ENCODE measurements around the gene PNRC2.
"Not testable (repeated sequence)": the region's sequence is repeated elsewhere in the genome, so short reads cannot be mapped to it uniquely, and the experiment has no call there.

The PNRC2 gene

DNA sequence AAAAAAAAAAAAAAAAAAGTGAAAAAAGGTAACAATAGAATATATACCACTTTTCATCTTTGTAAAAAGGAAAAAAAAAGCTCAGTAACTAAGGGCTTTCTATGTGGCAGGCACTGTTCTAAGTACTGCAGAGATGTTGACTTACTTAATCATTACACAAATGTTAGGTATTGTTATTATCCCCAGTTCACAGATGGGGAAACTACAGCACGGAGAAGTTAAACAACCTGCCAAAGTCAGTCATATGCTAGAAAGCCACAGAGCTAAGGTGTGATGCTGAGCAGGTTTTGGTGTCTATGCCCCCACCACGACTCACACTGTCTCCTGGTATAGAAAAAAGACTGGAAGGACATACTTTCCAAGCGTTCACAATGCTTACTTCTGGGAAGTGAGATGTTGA is 6.6 kb upstream of the PNRC2 start:
- no peak for DNase-seq (ENCODE audit: low spot score)

DNA sequence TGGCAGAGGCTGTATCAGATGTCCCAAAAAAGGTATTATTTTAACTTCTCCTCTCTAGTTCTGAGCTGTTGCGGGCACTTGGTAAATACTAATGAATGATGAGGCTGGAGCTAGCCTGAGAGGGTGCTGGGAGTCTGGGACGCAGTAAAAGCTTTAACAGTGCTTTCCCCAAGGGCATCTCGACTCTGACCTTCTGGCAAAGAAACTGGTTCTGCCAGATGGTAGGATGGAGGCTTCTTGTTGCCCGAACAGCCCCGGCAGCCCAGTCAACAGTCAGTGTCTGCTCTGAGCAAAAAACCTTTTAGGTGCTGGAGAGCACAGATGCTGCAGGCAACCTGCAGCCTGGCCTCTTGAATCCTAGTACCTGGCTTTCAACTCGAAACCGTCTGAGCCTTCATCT is 2.5 kb upstream of the PNRC2 start:
- no peak for DNase-seq (ENCODE audit: low spot score)

GRCh38 chr1:23958040-23958809 is 1.4 kb upstream of the PNRC2 start:
- not testable (repeated sequence) for DNase-seq (ENCODE audit: low spot score)

DNA sequence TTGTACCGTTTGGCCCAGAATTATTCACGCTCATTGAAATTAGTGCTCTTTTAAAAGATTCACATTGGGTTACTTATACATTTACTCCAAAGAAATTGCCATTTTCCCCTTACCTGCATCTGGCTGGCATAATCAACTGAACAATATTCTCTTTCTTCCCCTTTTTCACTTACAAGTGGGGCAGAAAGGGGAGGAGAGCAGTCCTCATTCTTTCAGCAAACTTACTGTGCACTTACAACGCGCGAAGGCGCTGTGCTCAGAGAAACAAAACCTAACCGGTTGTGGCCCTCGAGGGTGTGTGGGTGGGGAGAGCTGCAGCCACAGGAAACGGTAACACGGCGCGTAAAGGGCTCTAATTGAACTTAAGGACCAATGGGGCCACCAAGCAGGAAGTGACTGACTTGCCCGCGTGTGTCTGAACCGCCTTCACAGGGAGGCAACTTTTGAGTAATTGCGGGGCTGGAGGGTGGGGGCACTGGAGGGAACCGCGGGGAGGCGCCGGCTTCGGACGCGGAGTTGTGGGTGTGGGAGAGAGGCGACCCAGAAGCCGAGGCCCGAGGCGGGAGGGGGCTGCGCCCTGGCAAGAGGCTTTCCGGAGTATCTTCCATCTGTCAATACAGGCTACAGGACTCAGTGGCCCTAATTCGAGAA is 693 bp upstream of the PNRC2 start:
- DNase-seq (ENCODE audit: low spot score): peak; percentile 98

GRCh38 chr1:23960291-23961020 is 828 bp downstream of the PNRC2 start:
- peak; percentile 42 for DNase-seq (ENCODE audit: low spot score)

DNA sequence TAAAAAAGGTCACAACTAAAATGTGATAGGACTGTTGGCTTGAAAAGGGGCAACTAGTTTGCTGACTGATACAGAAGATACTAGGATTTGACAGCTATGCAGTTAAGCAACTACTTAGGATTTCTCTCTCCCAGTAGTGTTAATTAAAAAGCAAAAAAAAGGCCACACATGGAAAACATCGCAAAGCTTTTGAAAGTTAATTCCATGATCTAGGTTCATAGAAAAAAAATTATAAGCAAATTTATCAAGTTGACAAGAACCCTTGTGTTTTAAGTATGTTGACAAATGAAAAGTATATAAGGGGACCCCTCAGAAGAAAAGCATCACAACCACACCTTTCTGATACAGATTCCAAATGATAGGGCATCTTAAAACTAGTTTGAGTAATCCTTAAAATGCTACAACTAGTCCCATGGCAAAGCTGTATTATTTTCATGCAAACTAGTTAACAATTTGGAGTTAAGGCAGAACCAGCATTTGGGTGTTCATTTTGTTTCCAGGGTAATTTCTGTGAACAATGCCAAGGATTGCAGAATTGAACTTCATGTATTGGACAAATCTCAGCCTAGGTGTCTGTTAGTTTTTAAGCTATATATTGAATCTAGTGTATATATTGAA is 4.1 kb downstream of the PNRC2 start:
- DNase-seq (ENCODE audit: low spot score): no peak

DNA sequence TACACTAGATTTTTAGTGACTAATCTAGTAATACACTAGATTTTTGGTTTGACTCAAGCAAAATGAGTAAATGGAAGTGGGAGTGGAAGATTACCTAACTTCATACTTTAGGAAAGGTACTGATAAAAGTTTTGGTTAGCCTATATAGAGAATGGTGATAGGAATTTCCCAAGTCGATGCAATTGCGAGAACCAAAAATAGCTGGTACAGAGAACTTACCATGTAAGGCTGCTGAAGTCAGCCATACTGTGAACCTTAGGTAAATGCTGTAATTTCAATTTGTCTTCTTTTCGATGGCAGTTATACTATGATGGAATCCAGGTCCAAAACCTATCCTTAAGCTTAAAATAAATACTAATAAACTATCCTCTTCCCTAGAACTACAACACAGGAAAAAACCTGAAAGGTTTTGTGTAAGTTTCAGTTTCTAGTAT is 4.6 kb downstream of the PNRC2 start:
- DNase-seq (ENCODE audit: low spot score): no peak

GRCh38 chr1:23964790-23965740 is 5.4 kb downstream of the PNRC2 start:
- DNase-seq (ENCODE audit: low spot score): peak; percentile 12

- no peak for DNase-seq (ENCODE audit: low spot score)
Measured at GRCh38 chr1:23966973-23967493, 7.4 kb downstream of the PNRC2 start.

- DNase-seq (ENCODE audit: low spot score): no peak
Measured at GRCh38 chr1:23967871-23968270, 8.2 kb downstream of the PNRC2 start.

- no peak for DNase-seq (ENCODE audit: low spot score)
Measured at GRCh38 chr1:23977187-23977853, 17.7 kb downstream of the PNRC2 start.

GRCh38 chr1:23977854-23978191 is 18.2 kb downstream of the PNRC2 start:
- peak; percentile 63 for DNase-seq (ENCODE audit: low spot score)

- DNase-seq (ENCODE audit: low spot score): no peak
Measured at GRCh38 chr1:23978805-23979204, 19.2 kb downstream of the PNRC2 start.

DNA sequence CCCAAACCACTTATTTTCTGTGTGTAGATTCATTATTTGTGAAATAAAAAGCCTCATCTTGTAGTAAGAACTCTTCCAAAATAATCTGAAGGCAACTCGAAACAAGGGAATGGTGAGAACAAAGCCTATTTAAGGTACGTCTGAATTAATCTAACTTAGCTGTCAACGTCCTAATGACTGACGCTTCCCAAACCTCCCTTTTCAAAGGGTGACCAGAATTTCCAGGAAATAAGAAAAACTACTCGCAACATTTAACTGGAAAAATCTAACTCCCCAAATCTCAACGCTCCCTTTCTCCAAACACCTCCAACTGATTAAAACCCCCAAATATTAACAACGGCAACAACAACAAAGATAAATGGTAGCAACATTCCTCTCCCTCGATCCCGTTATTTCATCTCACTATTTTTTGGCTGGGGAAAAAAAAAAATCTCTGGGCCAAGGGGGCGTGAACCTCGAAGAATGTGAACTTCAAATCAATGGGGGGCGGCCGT is 19.8 kb downstream of the PNRC2 start:
- peak; percentile 25 for DNase-seq (ENCODE audit: low spot score)

GRCh38 chr1:23979881-23980727 is 20.5 kb downstream of the PNRC2 start, which contains the start of gene SRSF10:
SRSF10 (minus strand) TSS chr1:23980327; CDS start chr1:23980255, 72 bp downstream.
- peak; percentile 98 for DNase-seq (ENCODE audit: low spot score)

DNA sequence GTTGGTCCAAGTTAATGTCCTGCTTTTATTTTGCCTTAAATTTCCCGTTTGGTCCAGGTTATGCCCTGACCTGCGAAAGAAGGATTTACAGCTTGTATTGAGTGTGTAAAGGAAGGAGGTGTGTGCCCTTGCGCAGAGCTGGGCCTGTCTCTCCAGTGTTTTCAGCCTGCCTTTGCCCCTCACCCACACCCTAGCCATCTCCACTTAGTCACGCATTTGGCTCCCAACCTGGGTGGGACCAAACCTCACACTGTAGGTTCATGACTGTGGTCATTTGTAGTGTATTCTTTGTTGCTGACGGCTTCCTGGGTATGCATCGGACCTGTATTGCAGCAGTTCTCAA is 21.1 kb downstream of the PNRC2 start:
- DNase-seq (ENCODE audit: low spot score): peak; percentile 66

- DNase-seq (ENCODE audit: low spot score): no peak
Measured at GRCh38 chr1:23984417-23985186, 25.0 kb downstream of the PNRC2 start.

- not testable (repeated sequence) for DNase-seq (ENCODE audit: low spot score)
Measured at GRCh38 chr1:23987038-23987437, 27.4 kb downstream of the PNRC2 start.

DNA sequence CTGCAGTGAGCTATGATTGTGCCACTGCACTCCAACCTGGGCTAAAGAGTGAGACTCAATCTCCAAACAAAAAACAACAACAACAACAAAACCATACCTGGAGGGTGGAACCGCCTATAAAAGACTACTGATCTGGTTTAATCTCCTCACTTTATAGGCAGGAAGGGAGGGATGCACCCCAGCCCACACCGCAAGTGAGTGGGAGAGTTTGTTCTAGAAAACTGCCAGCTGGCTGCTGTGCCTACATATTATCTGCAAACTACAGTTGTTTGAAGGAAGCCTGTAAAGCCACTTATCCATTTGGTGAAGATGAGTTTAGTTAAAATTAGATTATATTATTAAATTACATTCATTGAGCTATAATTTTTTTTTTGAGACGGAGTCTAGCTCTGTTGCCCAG is 29.6 kb downstream of the PNRC2 start:
- no peak for DNase-seq (ENCODE audit: low spot score)
